ENCODE results near the gene SACM1L.
A peak's percentile ranks its signal among the peaks of the same experiment; 100 is the strongest.

Gene SACM1L

DNA sequence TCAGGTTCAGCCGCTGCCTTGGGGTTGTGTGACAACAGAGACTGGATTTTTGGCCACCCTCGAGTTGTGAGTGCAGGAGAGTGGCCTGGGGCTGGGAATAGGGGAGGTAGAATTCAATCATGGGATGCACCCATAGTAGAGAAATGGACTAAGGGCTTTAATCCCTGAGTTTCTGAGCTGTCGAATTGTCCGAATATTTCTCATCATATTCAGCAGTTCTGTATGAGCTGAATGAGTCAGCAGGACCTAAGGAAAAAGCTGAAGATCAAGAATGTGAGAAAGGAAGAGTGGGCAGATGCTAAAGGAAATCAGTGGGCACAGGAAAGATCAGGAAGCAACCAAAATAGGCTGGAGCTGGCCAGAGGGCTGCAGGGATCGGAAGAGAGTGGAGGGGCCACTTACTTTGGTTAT, 44.4 kb upstream of the SACM1L start:
- TF ChIP-seq, protein P1, sequence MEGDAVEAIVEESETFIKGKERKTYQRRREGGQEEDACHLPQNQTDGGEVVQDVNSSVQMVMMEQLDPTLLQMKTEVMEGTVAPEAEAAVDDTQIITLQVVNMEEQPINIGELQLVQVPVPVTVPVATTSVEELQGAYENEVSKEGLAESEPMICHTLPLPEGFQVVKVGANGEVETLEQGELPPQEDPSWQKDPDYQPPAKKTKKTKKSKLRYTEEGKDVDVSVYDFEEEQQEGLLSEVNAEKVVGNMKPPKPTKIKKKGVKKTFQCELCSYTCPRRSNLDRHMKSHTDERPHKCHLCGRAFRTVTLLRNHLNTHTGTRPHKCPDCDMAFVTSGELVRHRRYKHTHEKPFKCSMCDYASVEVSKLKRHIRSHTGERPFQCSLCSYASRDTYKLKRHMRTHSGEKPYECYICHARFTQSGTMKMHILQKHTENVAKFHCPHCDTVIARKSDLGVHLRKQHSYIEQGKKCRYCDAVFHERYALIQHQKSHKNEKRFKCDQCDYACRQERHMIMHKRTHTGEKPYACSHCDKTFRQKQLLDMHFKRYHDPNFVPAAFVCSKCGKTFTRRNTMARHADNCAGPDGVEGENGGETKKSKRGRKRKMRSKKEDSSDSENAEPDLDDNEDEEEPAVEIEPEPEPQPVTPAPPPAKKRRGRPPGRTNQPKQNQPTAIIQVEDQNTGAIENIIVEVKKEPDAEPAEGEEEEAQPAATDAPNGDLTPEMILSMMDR (IDR thresholded peaks at IDR 0.05; ENCODE audit: low read length, missing control alignments) = no peak

DNA sequence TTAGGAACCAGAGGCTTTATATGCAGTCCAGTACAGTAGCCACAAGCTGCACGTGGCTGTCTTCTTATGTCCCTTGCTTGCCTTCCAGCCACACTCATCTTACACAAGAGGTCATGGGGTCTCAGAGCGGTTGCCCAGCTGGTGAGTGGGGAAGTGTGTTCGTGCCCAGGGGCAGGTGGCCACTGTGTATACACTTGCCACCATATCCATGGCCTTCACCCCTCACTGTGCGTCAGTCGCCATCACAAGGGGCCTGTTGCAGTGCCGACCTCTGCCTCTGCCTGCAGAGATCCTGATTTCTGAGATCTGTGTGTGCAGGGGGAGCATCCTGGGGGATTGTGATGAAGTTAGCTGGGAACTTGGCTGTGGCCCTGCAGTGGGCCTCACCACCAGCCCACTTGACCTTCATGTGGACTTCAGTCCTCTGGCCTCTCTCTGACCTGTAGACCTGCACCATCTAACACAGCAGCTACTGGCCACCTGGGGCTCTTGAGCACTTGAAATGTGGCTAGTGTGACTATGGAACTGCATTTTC, 43.1 kb upstream of the SACM1L start:
- TF ChIP-seq, protein P1 (IDR thresholded peaks at IDR 0.05; ENCODE audit: low read length, missing control alignments) = no peak
- no peak for DNase-seq (ENCODE audit: low read depth)
- no peak overlapping the region for H3K4me3 ChIP-seq (replicated peaks; ENCODE audit: low read depth, low read length)

More for the DNA sequence above, 44.4 kb upstream of the SACM1L start:
- no peak overlapping the region for H3K4me3 ChIP-seq (replicated peaks; ENCODE audit: low read depth, low read length)
- DNase-seq (ENCODE audit: low read depth) = peak; percentile 85

DNA sequence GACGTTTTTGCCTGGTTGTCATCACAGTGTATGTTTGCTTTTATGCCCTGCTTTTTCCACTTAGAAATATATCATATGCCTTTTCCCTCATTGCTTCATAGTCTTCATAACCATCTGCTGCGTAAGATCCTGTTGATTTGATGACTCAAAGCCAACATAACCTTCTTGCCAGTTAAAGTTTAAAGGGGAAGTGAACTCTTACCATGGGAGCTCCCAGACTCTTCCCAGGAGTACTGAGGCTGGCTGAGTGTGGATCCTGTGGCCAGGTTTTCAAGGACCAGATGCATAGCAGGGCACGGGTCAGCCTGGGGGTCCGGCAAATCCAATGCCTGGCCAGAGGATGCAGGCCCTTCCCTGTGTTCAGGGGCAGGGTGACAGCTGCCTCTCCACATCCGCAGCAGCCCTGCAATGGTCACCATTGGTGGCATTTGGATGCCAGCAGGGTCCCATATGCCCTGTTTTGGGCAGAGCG, 42.0 kb upstream of the SACM1L start:
- no peak overlapping the region for H3K4me3 ChIP-seq (replicated peaks; ENCODE audit: low read depth, low read length)
- TF ChIP-seq, protein P1 (IDR thresholded peaks at IDR 0.05; ENCODE audit: low read length, missing control alignments) = no peak
- peak; percentile 94 for DNase-seq (ENCODE audit: low read depth)

DNA sequence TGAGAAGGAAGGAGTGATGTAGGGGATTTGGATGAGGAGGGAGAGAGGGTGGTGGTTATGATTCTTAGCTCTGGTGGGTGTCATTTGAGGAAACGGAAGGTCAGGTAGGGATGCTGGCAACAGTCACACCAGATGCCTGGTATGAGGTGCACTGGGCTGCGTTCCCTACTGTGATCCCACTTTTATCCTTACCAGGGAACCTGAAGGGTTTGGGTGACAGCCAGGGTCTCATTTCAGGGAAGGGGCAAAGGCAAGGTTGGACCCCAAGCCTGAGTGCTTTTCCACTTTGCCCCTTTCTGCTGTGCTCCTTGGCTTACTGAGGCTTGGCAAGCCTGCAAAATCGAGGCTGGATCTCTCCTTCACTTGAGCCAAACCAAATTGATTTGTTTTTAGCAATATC, 36.0 kb upstream of the SACM1L start:
- DNase-seq (ENCODE audit: low read depth) = no peak
- no peak overlapping the region for H3K4me3 ChIP-seq (replicated peaks; ENCODE audit: low read depth, low read length)
- TF ChIP-seq, protein P1 (IDR thresholded peaks at IDR 0.05; ENCODE audit: low read length, missing control alignments) = no peak

DNA sequence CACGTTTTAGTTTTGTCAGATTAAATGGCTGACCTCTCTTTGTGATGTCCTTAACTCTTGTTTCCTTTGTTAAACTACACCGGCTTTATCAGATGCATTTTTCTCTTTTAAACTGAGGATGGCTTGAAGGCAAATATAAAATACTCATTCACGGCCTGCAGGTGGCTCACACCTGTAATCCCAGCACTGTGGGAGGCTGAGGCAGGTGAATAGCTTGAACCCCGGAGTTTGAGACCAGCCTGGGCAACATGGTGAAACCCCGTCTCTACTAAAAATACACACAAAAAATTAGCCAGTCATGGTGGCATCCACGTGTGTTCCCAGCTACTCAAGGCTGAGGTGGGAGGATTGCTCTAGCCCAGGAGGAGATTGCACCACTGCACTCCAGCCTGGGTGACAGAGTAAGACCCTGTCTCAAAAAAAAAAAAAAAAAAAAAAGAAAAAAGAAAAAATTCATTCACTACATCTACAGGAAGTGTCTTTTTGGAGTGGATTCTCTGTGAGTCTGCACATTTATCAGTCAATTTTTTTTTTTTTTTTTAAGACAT, 34.7 kb upstream of the SACM1L start:
- no peak for DNase-seq (ENCODE audit: low read depth)
- no peak overlapping the region for H3K4me3 ChIP-seq (replicated peaks; ENCODE audit: low read depth, low read length)
- TF ChIP-seq, protein P1 (IDR thresholded peaks at IDR 0.05; ENCODE audit: low read length, missing control alignments) = no peak

DNA sequence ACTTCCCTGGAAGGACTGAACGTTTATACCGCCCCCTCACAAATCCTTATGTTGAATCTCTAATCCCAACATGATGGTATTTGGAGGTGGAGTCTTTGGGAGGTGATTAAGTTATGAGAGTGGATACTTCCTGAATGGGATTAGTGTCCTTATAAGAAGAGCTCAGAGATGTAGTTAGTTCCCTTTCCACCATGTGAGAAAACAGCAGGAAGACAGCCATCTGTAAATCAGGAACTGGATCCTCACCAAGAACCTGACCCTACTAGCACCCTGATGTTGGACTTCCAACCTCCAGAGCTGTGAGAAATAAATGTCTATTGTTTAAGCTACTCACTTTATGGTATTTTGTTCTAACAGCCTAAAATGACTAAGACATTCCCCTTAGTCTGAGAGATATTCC, 33.3 kb upstream of the SACM1L start:
- no peak overlapping the region for H3K4me3 ChIP-seq (replicated peaks; ENCODE audit: low read depth, low read length)
- TF ChIP-seq, protein P1 (IDR thresholded peaks at IDR 0.05; ENCODE audit: low read length, missing control alignments) = no peak
- no peak for DNase-seq (ENCODE audit: low read depth)

Measured in fibroblast of pulmonary artery (primary cell).